ENCODE results near the gene TBCD. TPM values are rescaled to one million over a fixed set of nuclear protein-coding genes. Genes with fewer than 3 reads are reported as not detected.
A peak's percentile ranks its signal among the peaks of the same experiment; 100 is the strongest.

The TBCD gene
- total RNA-seq, 2 donors from 2014 or later = 112 to 144 TPM

- ATAC-seq = no peak
- no peak overlapping the region for H3K4me3 Mint-ChIP-seq
- no peaks in the 10 kb centered on the region for H3K27me3 Mint-ChIP-seq
- DNase-seq = no peak
- H3K9me3 ChIP-seq (ENCODE audit: control insufficient read depth, low read length, poor library complexity, severe bottlenecking) = no peaks in the 10 kb centered on the region
- peaks cover 5% of the 10 kb centered on the region for H3K4me1 Mint-ChIP-seq
- peak overlapping the region; percentile 0 for H3K27ac Mint-ChIP-seq
- peaks cover 22% of the 10 kb centered on the region for H3K36me3 Mint-ChIP-seq (ENCODE audit: low read depth)
Measured at GRCh38 chr17:82820278-82821251, 68.7 kb downstream of the TBCD start.

DNA sequence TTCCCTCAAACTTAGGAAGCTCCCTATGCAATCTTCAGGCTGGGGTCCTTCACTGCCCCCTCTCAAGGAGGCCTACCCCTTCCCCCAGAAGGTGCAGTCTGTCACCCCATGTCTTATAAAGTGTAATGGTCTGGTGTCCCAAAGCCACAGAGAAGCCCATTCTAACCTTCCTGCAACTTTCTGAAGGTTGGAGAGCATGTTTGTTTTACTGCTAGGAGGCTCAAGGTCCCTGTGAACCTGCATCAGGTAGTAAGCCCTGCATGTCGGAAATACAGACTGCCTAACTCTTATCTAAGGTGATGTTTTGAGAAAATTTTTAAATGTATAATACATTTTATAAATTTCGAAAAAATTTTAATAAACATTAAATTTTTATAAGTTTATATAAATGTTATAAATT is 69.7 kb downstream of the TBCD start:
- Mint-ChIP-seq H3K36me3 (ENCODE audit: low read depth) (peaks cover 17% of the 10 kb centered on the region), H3K4me3 (no peak overlapping the region), H3K27ac (peak overlapping the region; percentile 0), H3K4me1 (peaks cover 5% of the 10 kb centered on the region), H3K27me3 (no peaks in the 10 kb centered on the region)
- H3K9me3 ChIP-seq (ENCODE audit: control insufficient read depth, low read length, poor library complexity, severe bottlenecking) = no peaks in the 10 kb centered on the region
- ATAC-seq (no peak), DNase-seq (no peak)

- Mint-ChIP-seq H3K4me1 (peaks cover 5% of the 10 kb centered on the region), H3K27me3 (no peaks in the 10 kb centered on the region), H3K4me3 (no peak overlapping the region), H3K27ac (peak overlapping the region; percentile 0), H3K36me3 (ENCODE audit: low read depth) (peaks cover 17% of the 10 kb centered on the region)
- ATAC-seq (no peak), DNase-seq (no peak)
- H3K9me3 ChIP-seq (ENCODE audit: control insufficient read depth, low read length, poor library complexity, severe bottlenecking) = no peaks in the 10 kb centered on the region
Measured at GRCh38 chr17:82822281-82822680, 70.4 kb downstream of the TBCD start.

DNA sequence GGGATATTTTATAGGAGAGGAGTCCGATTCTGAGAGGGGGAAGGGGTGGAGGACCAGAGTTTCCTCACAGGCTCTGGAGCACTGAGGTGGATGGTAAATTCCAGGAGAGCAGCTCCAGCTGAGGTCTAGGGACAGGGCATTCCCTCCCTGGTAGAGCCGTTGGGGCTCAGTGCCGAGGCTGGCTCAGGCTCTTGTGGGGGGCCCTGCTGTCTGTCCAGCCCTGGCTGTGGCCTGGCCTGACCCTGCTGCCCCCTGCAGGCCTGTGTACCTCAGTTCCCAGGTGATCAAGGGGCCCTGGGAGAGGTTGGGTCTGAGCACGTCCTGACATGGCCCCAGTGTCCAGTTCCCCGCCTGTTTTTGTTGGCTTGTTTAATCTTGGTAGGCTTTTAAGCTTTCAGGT is 71.1 kb downstream of the TBCD start:
- H3K27ac Mint-ChIP-seq = no peak overlapping the region
- DNase-seq (no peak), ATAC-seq (no peak)
- H3K4me1 Mint-ChIP-seq = peaks cover 5% of the 10 kb centered on the region
- no peaks in the 10 kb centered on the region for H3K9me3 ChIP-seq (ENCODE audit: control insufficient read depth, low read length, poor library complexity, severe bottlenecking)
- no peak overlapping the region for H3K4me3 Mint-ChIP-seq
- no peaks in the 10 kb centered on the region for H3K27me3 Mint-ChIP-seq
- peaks cover 17% of the 10 kb centered on the region for H3K36me3 Mint-ChIP-seq (ENCODE audit: low read depth)

- no peaks in the 10 kb centered on the region for H3K9me3 ChIP-seq (ENCODE audit: control insufficient read depth, low read length, poor library complexity, severe bottlenecking)
- H3K27me3 Mint-ChIP-seq = no peaks in the 10 kb centered on the region
- H3K4me1 Mint-ChIP-seq = peaks cover 7% of the 10 kb centered on the region
- H3K4me3 Mint-ChIP-seq = no peak overlapping the region
- DNase-seq = no peak
- peaks cover 19% of the 10 kb centered on the region for H3K36me3 Mint-ChIP-seq (ENCODE audit: low read depth)
- no peak for ATAC-seq
- H3K27ac Mint-ChIP-seq = no peak overlapping the region
Measured at GRCh38 chr17:82825540-82826124, 73.8 kb downstream of the TBCD start.

DNA sequence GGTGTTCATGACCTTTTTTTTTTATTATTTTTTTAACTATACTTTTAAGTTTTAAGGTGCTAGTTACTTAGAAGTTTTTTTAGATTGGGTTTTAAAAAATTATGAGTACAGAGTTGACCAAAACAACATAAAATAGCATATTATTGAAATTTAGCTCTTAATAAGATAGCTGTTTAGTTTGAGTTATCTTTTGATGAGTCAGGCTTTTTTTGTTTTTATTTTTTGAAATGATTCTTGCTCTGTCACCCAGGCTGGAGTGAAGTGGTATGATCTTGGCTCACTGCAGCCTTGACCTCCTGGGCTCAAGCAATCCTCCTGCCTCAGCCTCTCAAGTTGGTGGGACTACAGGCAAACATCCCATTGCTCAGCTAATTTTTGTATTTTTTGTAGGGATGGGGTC is 74.3 kb downstream of the TBCD start:
- H3K4me1 Mint-ChIP-seq = peaks cover 7% of the 10 kb centered on the region
- H3K27ac Mint-ChIP-seq = no peak overlapping the region
- H3K4me3 Mint-ChIP-seq = no peak overlapping the region
- no peaks in the 10 kb centered on the region for H3K9me3 ChIP-seq (ENCODE audit: control insufficient read depth, low read length, poor library complexity, severe bottlenecking)
- no peak for DNase-seq
- peaks cover 17% of the 10 kb centered on the region for H3K36me3 Mint-ChIP-seq (ENCODE audit: low read depth)
- no peaks in the 10 kb centered on the region for H3K27me3 Mint-ChIP-seq
- no peak for ATAC-seq

DNA sequence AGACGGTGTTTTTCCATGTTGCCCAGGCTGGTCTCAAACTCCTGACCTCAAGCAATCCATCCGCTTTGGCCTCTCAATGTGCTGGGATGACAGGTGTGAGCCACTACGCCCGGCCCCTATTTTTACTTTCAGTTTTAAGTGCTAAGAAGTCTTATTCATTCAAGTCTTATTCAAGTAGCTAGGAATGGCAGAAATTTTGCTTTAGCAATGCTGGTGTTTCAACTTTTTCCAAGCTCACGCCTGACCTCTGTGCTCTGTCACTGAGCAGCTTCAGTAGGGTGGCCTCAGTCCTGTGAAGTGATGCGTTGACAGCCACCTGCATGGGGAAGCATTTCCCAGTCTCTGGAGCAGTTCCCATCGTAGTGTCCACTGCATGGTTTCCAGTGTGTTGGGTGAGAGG is 75.1 kb downstream of the TBCD start:
- H3K4me3 Mint-ChIP-seq = no peak overlapping the region

DNA sequence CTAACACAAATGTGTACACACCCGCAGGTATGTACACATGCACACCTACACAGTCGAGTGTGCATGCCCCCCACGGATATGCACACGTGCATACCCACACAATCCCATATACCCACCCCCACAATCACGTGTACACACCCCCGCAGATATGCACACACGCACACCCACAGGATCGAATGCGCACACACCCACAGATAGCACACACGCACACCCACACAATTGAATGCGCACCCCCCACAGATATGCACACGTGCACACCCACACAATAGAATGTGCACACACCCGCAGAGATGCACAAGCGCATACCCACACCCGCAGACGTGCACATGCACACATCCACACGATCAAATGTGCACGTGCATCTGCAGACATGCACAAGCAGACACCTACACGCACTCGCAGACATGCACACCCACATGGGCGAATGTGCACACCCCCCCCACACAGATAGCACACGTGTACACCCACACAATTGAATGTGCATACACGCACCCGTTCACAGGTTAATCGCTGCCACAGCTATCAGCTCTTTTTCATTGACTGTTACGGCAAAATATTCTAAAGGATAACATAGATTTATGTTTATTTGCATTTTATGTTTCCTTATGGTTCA is 77.1 kb downstream of the TBCD start:
- no peak overlapping the region for H3K27ac Mint-ChIP-seq

More for the DNA sequence above, 75.1 kb downstream of the TBCD start:
- H3K27me3 Mint-ChIP-seq = no peaks in the 10 kb centered on the region
- H3K36me3 Mint-ChIP-seq (ENCODE audit: low read depth) = peaks cover 16% of the 10 kb centered on the region
- peaks cover 7% of the 10 kb centered on the region for H3K4me1 Mint-ChIP-seq
- H3K27ac Mint-ChIP-seq = no peak overlapping the region
- DNase-seq = no peak
- H3K9me3 ChIP-seq (ENCODE audit: control insufficient read depth, low read length, poor library complexity, severe bottlenecking) = no peaks in the 10 kb centered on the region
- no peak for ATAC-seq

GRCh38 chr17:82830249-82830661 is 78.4 kb downstream of the TBCD start:
- no peaks in the 10 kb centered on the region for H3K9me3 ChIP-seq (ENCODE audit: control insufficient read depth, low read length, poor library complexity, severe bottlenecking)
- Mint-ChIP-seq H3K27me3 (no peaks in the 10 kb centered on the region), H3K27ac (no peak overlapping the region), H3K4me1 (peaks cover 2% of the 10 kb centered on the region), H3K36me3 (ENCODE audit: low read depth) (peaks cover 9% of the 10 kb centered on the region), H3K4me3 (no peak overlapping the region)
- DNase-seq = no peak
- ATAC-seq = no peak

More for the DNA sequence above, 77.1 kb downstream of the TBCD start:
- Mint-ChIP-seq H3K4me3 (no peak overlapping the region), H3K36me3 (ENCODE audit: low read depth) (peaks cover 9% of the 10 kb centered on the region), H3K4me1 (peaks cover 2% of the 10 kb centered on the region), H3K27me3 (no peaks in the 10 kb centered on the region)
- DNase-seq = no peak
- H3K9me3 ChIP-seq (ENCODE audit: control insufficient read depth, low read length, poor library complexity, severe bottlenecking) = no peaks in the 10 kb centered on the region
- ATAC-seq = no peak

- DNase-seq = no peak
- Mint-ChIP-seq H3K27ac (no peak overlapping the region), H3K4me3 (no peak overlapping the region), H3K36me3 (ENCODE audit: low read depth) (peaks cover 9% of the 10 kb centered on the region), H3K27me3 (no peaks in the 10 kb centered on the region), H3K4me1 (peaks cover 2% of the 10 kb centered on the region)
- no peak for ATAC-seq
- H3K9me3 ChIP-seq (ENCODE audit: control insufficient read depth, low read length, poor library complexity, severe bottlenecking) = no peaks in the 10 kb centered on the region
Measured at GRCh38 chr17:82831041-82831817, 79.4 kb downstream of the TBCD start.

GRCh38 chr17:82831818-82832200 is 79.9 kb downstream of the TBCD start:
- Mint-ChIP-seq H3K36me3 (ENCODE audit: low read depth) (peaks cover 9% of the 10 kb centered on the region), H3K4me3 (no peak overlapping the region), H3K27ac (no peak overlapping the region), H3K27me3 (no peaks in the 10 kb centered on the region), H3K4me1 (peaks cover 2% of the 10 kb centered on the region)
- DNase-seq (no peak), ATAC-seq (no peak)
- no peaks in the 10 kb centered on the region for H3K9me3 ChIP-seq (ENCODE audit: control insufficient read depth, low read length, poor library complexity, severe bottlenecking)

GRCh38 chr17:82832411-82832810 is 80.5 kb downstream of the TBCD start:
- H3K9me3 ChIP-seq (ENCODE audit: control insufficient read depth, low read length, poor library complexity, severe bottlenecking) = no peaks in the 10 kb centered on the region
- DNase-seq (no peak), ATAC-seq (no peak)
- no peak overlapping the region for H3K27ac Mint-ChIP-seq
- peaks cover 2% of the 10 kb centered on the region for H3K4me1 Mint-ChIP-seq
- no peaks in the 10 kb centered on the region for H3K27me3 Mint-ChIP-seq
- no peak overlapping the region for H3K4me3 Mint-ChIP-seq
- peaks cover 9% of the 10 kb centered on the region for H3K36me3 Mint-ChIP-seq (ENCODE audit: low read depth)

Measured in T-helper 17 cell (primary cell).